CD14-positive monocyte (primary cell): ENCODE results near the gene TCF4. TPM values are rescaled to one million over a fixed set of nuclear protein-coding genes. Genes with fewer than 3 reads are reported as not detected.

ENCODE experiments used
- DNase-seq, 3 donors: peaks; one replicate each; pipeline ENCODE4 v3.0.0-alpha.2; 2011 to 2022
- H2AFZ ChIP-seq: 2 replicates; pipeline ENCODE4 v1.6.0; 2012; ENCODE audit warnings: mild to moderate bottlenecking, low read depth, low read length, inconsistent platforms; ENCODE audit not compliant: insufficient read depth, poor library complexity, severe bottlenecking
- H3K27ac ChIP-seq, 2 donors: 1 replicate in 1 of 2; 2 replicates in 1 of 2; pipeline ENCODE4 v1.5.1; 2012 to 2013; ENCODE audit warnings: low read length in 2 of 2, control low read depth in 1 of 2, inconsistent platforms in 1 of 2, low read depth in 1 of 2, mild to moderate bottlenecking in 1 of 2
- H3K27me3 ChIP-seq, 2 donors: one replicate each; pipeline versions ENCODE4 v1.6.0 to v1.6.1; 2011 to 2013; ENCODE audit warnings: low read length in 2 of 2; ENCODE audit not compliant: control insufficient read depth in 2 of 2, insufficient read depth in 2 of 2
- H3K36me3 ChIP-seq, 2 donors: replicated peaks in 1 of 2; 1 replicate in 1 of 2; 2 replicates in 1 of 2; pipeline versions ENCODE4 v1.5.1 to v1.6.1; 2012 to 2013; ENCODE audit warnings: low read length in 2 of 2, control low read depth in 1 of 2, inconsistent platforms in 1 of 2, mild to moderate bottlenecking in 1 of 2; ENCODE audit not compliant: insufficient read depth in 2 of 2, control insufficient read depth in 1 of 2
- H3K4me1 ChIP-seq, 2 donors: 1 replicate in 1 of 2; 2 replicates in 1 of 2; pipeline versions ENCODE4 v1.5.1 to v1.6.1; 2012 to 2013; ENCODE audit warnings: low read length in 2 of 2, control low read depth in 1 of 2, inconsistent platforms in 1 of 2, mild to moderate bottlenecking in 1 of 2, moderate library complexity in 1 of 2; ENCODE audit not compliant: insufficient read depth in 2 of 2, control insufficient read depth in 1 of 2
- H3K4me2 ChIP-seq: replicated peaks from 2 replicates; pipeline ENCODE3; 2012; ENCODE audit warnings: low read length, moderate library complexity, mild to moderate bottlenecking; ENCODE audit not compliant: poor library complexity, severe bottlenecking; ENCODE audit errors: extremely low read depth
- H3K4me3 ChIP-seq, 3 experiments: fragments of 200-600 bp in 1 of 3; sonication (generic) in 1 of 3; replicated peaks in 1 of 3; 1 replicate in 2 of 3; 2 replicates in 1 of 3; pipeline ENCODE4 v1.5.1; 2011 to 2013; ENCODE audit warnings: low read length in 3 of 3, mild to moderate bottlenecking in 3 of 3, control low read depth in 2 of 3, low read depth in 2 of 3, inconsistent platforms in 1 of 3, moderate library complexity in 1 of 3
- H3K79me2 ChIP-seq: 2 replicates; pipeline ENCODE4 v1.6.0; 2012; ENCODE audit warnings: mild to moderate bottlenecking, control low read depth, inconsistent platforms, low read length, moderate library complexity; ENCODE audit not compliant: insufficient read depth
- H3K9ac ChIP-seq: 2 replicates; pipeline ENCODE4 v1.6.0; 2017; ENCODE audit warnings: low read length, mild to moderate bottlenecking; ENCODE audit not compliant: insufficient read depth, poor library complexity, severe bottlenecking
- H3K9me3 ChIP-seq, 2 donors: replicated peaks in 1 of 2; 1 replicate in 1 of 2; 2 replicates in 1 of 2; pipeline versions ENCODE4 v1.5.1 to v1.6.1; 2012 to 2013; ENCODE audit warnings: low read length in 2 of 2, control low read depth in 1 of 2; ENCODE audit not compliant: control insufficient read depth in 1 of 2, insufficient read depth in 1 of 2
- H4K20me1 ChIP-seq: 2 replicates; pipeline ENCODE4 v1.6.0; 2012; ENCODE audit warnings: mild to moderate bottlenecking, low read length, control low read depth, moderate library complexity; ENCODE audit not compliant: insufficient read depth
- H3K27ac Mint-ChIP-seq, 7 donors: one replicate each; pipeline ENCODE4 v1.8.0; 2020; ENCODE audit warnings: mild to moderate bottlenecking in 7 of 7, mixed read lengths in 7 of 7, moderate library complexity in 6 of 7, inconsistent platforms in 2 of 7
- H3K27me3 Mint-ChIP-seq, 3 donors: one replicate each; pipeline ENCODE4 v1.8.0; 2021 to 2022; ENCODE audit warnings: low read depth in 3 of 3, mild to moderate bottlenecking in 3 of 3, mixed read lengths in 3 of 3, moderate library complexity in 3 of 3, inconsistent platforms in 1 of 3
- H3K36me3 Mint-ChIP-seq, 2 donors: one replicate each; pipeline ENCODE4 v1.8.0; 2020; ENCODE audit warnings: mixed read lengths in 2 of 2, inconsistent platforms in 1 of 2, mild to moderate bottlenecking in 1 of 2
- H3K4me1 Mint-ChIP-seq: one replicate; pipeline ENCODE4 v1.8.0; 2020; ENCODE audit warnings: mild to moderate bottlenecking, mixed read lengths
- H3K4me3 Mint-ChIP-seq, 2 donors: one replicate each; pipeline ENCODE4 v1.8.0; 2020; ENCODE audit warnings: mild to moderate bottlenecking in 2 of 2, mixed read lengths in 2 of 2, moderate library complexity in 1 of 2
- H3K9me3 Mint-ChIP-seq, 7 donors: one replicate each; pipeline ENCODE4 v1.8.0; 2020 to 2022; ENCODE audit warnings: mixed read lengths in 7 of 7, mild to moderate bottlenecking in 6 of 7, moderate library complexity in 6 of 7, inconsistent platforms in 2 of 7
- CTCF ChIP-seq: fragments of 200-600 bp; IDR thresholded peaks from one replicate; pipeline ENCODE4 v1.8.0; 2022; ENCODE audit warnings: antibody characterized with exemption, mild to moderate bottlenecking
- WGBS: methylation state at CpG from one replicate; pipeline ENCODE4 v1.1.5; 2013; ENCODE audit warnings: missing lambda C conversion rate; ENCODE audit not compliant: insufficient coverage; 5-methylcytosine and 5-hydroxymethylcytosine counted together
- intact Hi-C, 2 donors: fragments of 100-400 bp; cut with micrococcal nuclease; formaldehyde crosslinking; loops; one replicate each; pipeline versions ENCODE4 v1.15.0 to v1.15.1; 2023
- polyA plus RNA-seq, 3 donors: library from polyadenylated mRNA; depleted of rRNA in 1 of 3; unstranded in 2 of 3; stranded (reverse) in 1 of 3; fragments of 300-500 nt in 2 of 3; fragments of >200 nt in 1 of 3; fragmentation: Illumina TruSeq in 2 of 3; gene quantifications; 1 replicate in 2 of 3; 2 replicates in 1 of 3; pipeline ENCODE4 v1.2.3, GENCODE V29; 2012 to 2021

The TCF4 gene
- polyA plus RNA-seq, 3 donors, result 5.9 to 12.9 (median 10.7) TPM

- H2AFZ ChIP-seq, result peak overlapping the region; percentile 73
- no peaks in the 10 kb centered on the region for H3K79me2 ChIP-seq
- TF ChIP-seq CTCF, result no peak
- intact Hi-C loops, result loop anchor here (5.0 kb wide), 1 partner anchor 1157 kb away; no protein-coding TSS in a partner anchor
- no peak overlapping the region for H3K9ac ChIP-seq
- H3K4me2 ChIP-seq, result peak overlapping the region; percentile 75
- H3K36me3 Mint-ChIP-seq, result no peaks in the 10 kb centered on the region
- H3K9me3 Mint-ChIP-seq, result no peaks in the 10 kb centered on the region
- peak overlapping the region; percentile 62 to 88 for H3K4me3 Mint-ChIP-seq
- peak in 1 of 3 donors; percentile 20 for DNase-seq
- no CpG with 5 or more reads among the region's 7 CpGs for WGBS
- H3K4me1 Mint-ChIP-seq, result peaks cover 22% of the 10 kb centered on the region
- H3K36me3 ChIP-seq, result no peaks in the 10 kb centered on the region
- H3K27me3 ChIP-seq, result no peaks in the 10 kb centered on the region
- H3K4me1 ChIP-seq, result peaks cover 5 to 9% of the 10 kb centered on the region in 2 donors
- H4K20me1 ChIP-seq, result no peaks in the 10 kb centered on the region
- H3K4me3 ChIP-seq, result peak overlapping the region; percentile 4 to 63 (median 56)
- H3K27me3 Mint-ChIP-seq, result peaks cover 0 to 3% (median 2%) of the 10 kb centered on the region in 3 donors
- no peaks in the 10 kb centered on the region for H3K9me3 ChIP-seq
- peak overlapping the region in 3 of 7 donors; percentile 39 to 80 (median 44) for H3K27ac Mint-ChIP-seq
- no peak overlapping the region for H3K27ac ChIP-seq
These were observed 167.9 kb downstream of the TCF4 start for GRCh38 chr18:55419947-55420664.

- no peak overlapping the region for H3K4me3 ChIP-seq
- Mint-ChIP-seq H3K4me3 (no peak overlapping the region), H3K27ac (no peak overlapping the region), H3K9me3 (no peaks in the 10 kb centered on the region), H3K36me3 (no peaks in the 10 kb centered on the region), H3K4me1 (peaks cover 22% of the 10 kb centered on the region), H3K27me3 (peaks cover 0 to 3% (median 2%) of the 10 kb centered on the region in 3 donors)
- H3K4me1 ChIP-seq, result peaks cover 5 to 9% of the 10 kb centered on the region in 2 donors
- no peak overlapping the region for H2AFZ ChIP-seq
- DNase-seq, result no peak
- H3K36me3 ChIP-seq, result no peaks in the 10 kb centered on the region
- no peak overlapping the region for H3K9ac ChIP-seq
- H3K4me2 ChIP-seq, result no peak overlapping the region
- no CpG with 5 or more reads among the region's 5 CpGs for WGBS
- no peaks in the 10 kb centered on the region for H3K27me3 ChIP-seq
- intact Hi-C loops, result loop anchor here (5.0 kb wide), 1 partner anchor 1158 kb away; no protein-coding TSS in a partner anchor
- no peaks in the 10 kb centered on the region for H3K79me2 ChIP-seq
- no peaks in the 10 kb centered on the region for H3K9me3 ChIP-seq
- no peaks in the 10 kb centered on the region for H4K20me1 ChIP-seq
- TF ChIP-seq CTCF, result no peak
- H3K27ac ChIP-seq, result no peak overlapping the region
These were observed 168.7 kb downstream of the TCF4 start for GRCh38 chr18:55419132-55419946.
